Measurements from ENCODE around the gene SRSF4. TPM values are rescaled to one million over a fixed set of nuclear protein-coding genes. Genes with fewer than 3 reads are reported as not detected.
"Not testable (repeated sequence)": the region's sequence is repeated elsewhere in the genome, so short reads cannot be mapped to it uniquely, and the experiment has no call there.

SRSF4 gene
- total RNA-seq, 1 experiment from 2014 or later, result 44.1 TPM

- intact Hi-C loops (cut with micrococcal nuclease; ENCODE audit: unreplicated experiment), result no loop called here
- no peak overlapping the region for H3K4me3 ChIP-seq (ENCODE audit: low read depth, low read length)
- Mint-ChIP-seq H3K27ac (ENCODE audit: unreplicated experiment) (no peak overlapping the region), H3K36me3 (ENCODE audit: insufficient read depth, unreplicated experiment) (no peaks in the 10 kb centered on the region), H3K4me3 (ENCODE audit: unreplicated experiment) (no peak overlapping the region), H3K4me1 (ENCODE audit: low read depth, unreplicated experiment) (no peaks in the 10 kb centered on the region), H3K9me3 (ENCODE audit: unreplicated experiment) (no peaks in the 10 kb centered on the region), H3K27me3 (ENCODE audit: insufficient read depth, unreplicated experiment) (no peaks in the 10 kb centered on the region)
- no peaks in the 10 kb centered on the region for H3K9me3 ChIP-seq
- H3K27me3 ChIP-seq (replicated peaks; ENCODE audit: control insufficient read depth, insufficient read depth, low read length), result no peaks in the 10 kb centered on the region
- ChIA-PET POLR2A (no interaction called here), CTCF (no interaction called here)
- no peaks in the 10 kb centered on the region for H3K4me1 ChIP-seq
- DNase-seq, result no peak
- TF ChIP-seq CTCF (IDR thresholded peaks at IDR 0.05; ENCODE audit: insufficient read depth in 1 of 2, low read depth in 1 of 2, low read length in 1 of 2, severe bottlenecking in 1 of 2, unreplicated experiment in 1 of 2), result no peak
- BruUV-seq (replicated peaks), result no TSS peak
- H3K36me3 ChIP-seq (ENCODE audit: control insufficient read depth, insufficient read depth, low read length), result no peaks in the 10 kb centered on the region
Observed at GRCh38 chr1:29133861-29134694, 47.6 kb downstream of the SRSF4 start.

GRCh38 chr1:29131056-29131455, 50.6 kb downstream of the SRSF4 start:
- H3K27me3 Mint-ChIP-seq (ENCODE audit: insufficient read depth, unreplicated experiment); DNase-seq; H3K27ac Mint-ChIP-seq (ENCODE audit: unreplicated experiment); CTCF ChIA-PET; H3K4me1 ChIP-seq; H3K4me3 ChIP-seq (ENCODE audit: low read depth, low read length); H3K4me1 Mint-ChIP-seq (ENCODE audit: low read depth, unreplicated experiment); intact Hi-C loops (cut with micrococcal nuclease; ENCODE audit: unreplicated experiment); H3K27me3 ChIP-seq (replicated peaks; ENCODE audit: control insufficient read depth, insufficient read depth, low read length); H3K9me3 Mint-ChIP-seq (ENCODE audit: unreplicated experiment); H3K4me3 Mint-ChIP-seq (ENCODE audit: unreplicated experiment); BruUV-seq (replicated peaks); H3K36me3 Mint-ChIP-seq (ENCODE audit: insufficient read depth, unreplicated experiment); H3K9me3 ChIP-seq; H3K36me3 ChIP-seq (ENCODE audit: control insufficient read depth, insufficient read depth, low read length): not testable (repeated sequence)
- POLR2A ChIA-PET, result interaction anchor here (0.6 kb wide), 1 partner anchor 229 kb away, joined by 5 read pairs; no protein-coding TSS in a partner anchor

GRCh38 chr1:29129916-29130315, 51.8 kb downstream of the SRSF4 start:
- Histone ChIP-seq H3K9me3 (no peaks in the 10 kb centered on the region), H3K4me1 (no peaks in the 10 kb centered on the region), H3K27me3 (replicated peaks; ENCODE audit: control insufficient read depth, insufficient read depth, low read length) (no peaks in the 10 kb centered on the region), H3K36me3 (ENCODE audit: control insufficient read depth, insufficient read depth, low read length) (no peaks in the 10 kb centered on the region), H3K4me3 (ENCODE audit: low read depth, low read length) (no peak overlapping the region)
- POLR2A ChIA-PET, result no interaction called here
- peaks cover 7% of the 10 kb centered on the region for H3K36me3 Mint-ChIP-seq (ENCODE audit: insufficient read depth, unreplicated experiment)
- no peaks in the 10 kb centered on the region for H3K9me3 Mint-ChIP-seq (ENCODE audit: unreplicated experiment)
- no peak for TF ChIP-seq CTCF (IDR thresholded peaks at IDR 0.05; ENCODE audit: insufficient read depth in 1 of 2, low read depth in 1 of 2, low read length in 1 of 2, severe bottlenecking in 1 of 2, unreplicated experiment in 1 of 2)
- BruUV-seq (replicated peaks), result no TSS peak
- intact Hi-C loops (cut with micrococcal nuclease; ENCODE audit: unreplicated experiment), result no loop called here
- DNase-seq, result no peak
- no peak overlapping the region for H3K27ac Mint-ChIP-seq (ENCODE audit: unreplicated experiment)
- H3K27me3 Mint-ChIP-seq (ENCODE audit: insufficient read depth, unreplicated experiment), result no peaks in the 10 kb centered on the region
- CTCF ChIA-PET, result no interaction called here
- H3K4me3 Mint-ChIP-seq (ENCODE audit: unreplicated experiment), result no peak overlapping the region
- H3K4me1 Mint-ChIP-seq (ENCODE audit: low read depth, unreplicated experiment), result no peaks in the 10 kb centered on the region

All from Caco-2 (cell line).